A549 (cell line): ENCODE results near the gene PPL.

Experiments
- RAD21 ChIP-seq, 2 experiments: fragments of >200 bp in 1 of 2; sonication (Bioruptor Twin) in 1 of 2; formaldehyde crosslinking in 1 of 2; IDR thresholded peaks in 1 of 2; conservative IDR thresholded peaks in 1 of 2; 2 replicates in 1 of 2; 3 replicates in 1 of 2; pipeline ENCODE4 v1.6.1; 2012 to 2018; ENCODE audit warnings: inconsistent platforms in 1 of 2
- TF ChIP-seq, protein P1 (sequence below): fragments of >200 bp; sonication (Bioruptor Twin); formaldehyde crosslinking; IDR thresholded peaks from 3 replicates; pipeline ENCODE4 v1.5.1; 2016
- TF ChIP-seq, protein P2 (sequence below): IDR thresholded peaks from 2 replicates; pipeline ENCODE4 v1.6.1; 2012

DNA sequence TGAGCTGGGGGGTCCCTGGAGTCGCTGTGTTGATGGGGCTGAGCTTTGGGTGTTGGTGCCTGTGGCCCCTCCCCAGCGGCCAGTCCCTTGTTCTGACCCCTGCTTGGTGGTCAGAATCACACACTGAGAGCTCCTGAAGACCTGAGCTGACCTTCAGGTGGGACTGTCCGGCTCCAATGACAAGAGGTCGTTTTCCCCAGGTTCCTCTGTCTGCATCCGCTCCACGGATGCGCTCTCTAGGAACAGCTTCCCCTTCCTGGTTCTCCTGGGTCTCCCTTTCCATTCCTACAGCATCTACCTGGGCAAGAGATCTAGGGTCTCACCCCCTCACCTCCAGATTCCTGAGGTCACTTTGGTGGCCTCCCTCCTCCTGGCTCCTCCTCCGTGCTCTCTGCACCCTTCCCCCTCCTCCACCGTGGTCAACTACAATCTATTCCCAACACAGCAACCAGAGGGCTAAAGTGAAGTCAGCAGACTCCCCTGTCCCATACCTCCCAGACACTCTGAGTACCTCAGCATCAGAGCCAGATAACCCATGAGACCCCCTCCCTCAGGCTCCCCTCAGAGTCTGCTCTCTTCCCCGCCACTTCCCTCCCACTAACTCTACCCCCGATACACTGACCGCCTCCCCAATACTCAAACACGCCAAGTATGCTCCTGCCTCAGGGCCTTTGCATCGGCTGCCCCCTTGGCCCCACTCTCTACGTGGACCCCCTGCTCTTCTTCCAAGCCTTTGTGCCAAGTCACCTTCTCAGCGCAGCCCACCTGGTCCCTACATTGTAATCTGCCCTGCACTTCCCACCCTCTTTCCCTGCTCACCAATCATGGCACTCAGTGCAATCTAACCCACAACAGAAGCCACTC is 12.2 kb upstream of the PPL start:
- TF ChIP-seq, protein P1, sequence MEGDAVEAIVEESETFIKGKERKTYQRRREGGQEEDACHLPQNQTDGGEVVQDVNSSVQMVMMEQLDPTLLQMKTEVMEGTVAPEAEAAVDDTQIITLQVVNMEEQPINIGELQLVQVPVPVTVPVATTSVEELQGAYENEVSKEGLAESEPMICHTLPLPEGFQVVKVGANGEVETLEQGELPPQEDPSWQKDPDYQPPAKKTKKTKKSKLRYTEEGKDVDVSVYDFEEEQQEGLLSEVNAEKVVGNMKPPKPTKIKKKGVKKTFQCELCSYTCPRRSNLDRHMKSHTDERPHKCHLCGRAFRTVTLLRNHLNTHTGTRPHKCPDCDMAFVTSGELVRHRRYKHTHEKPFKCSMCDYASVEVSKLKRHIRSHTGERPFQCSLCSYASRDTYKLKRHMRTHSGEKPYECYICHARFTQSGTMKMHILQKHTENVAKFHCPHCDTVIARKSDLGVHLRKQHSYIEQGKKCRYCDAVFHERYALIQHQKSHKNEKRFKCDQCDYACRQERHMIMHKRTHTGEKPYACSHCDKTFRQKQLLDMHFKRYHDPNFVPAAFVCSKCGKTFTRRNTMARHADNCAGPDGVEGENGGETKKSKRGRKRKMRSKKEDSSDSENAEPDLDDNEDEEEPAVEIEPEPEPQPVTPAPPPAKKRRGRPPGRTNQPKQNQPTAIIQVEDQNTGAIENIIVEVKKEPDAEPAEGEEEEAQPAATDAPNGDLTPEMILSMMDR = no peak
- TF ChIP-seq, protein P2, sequence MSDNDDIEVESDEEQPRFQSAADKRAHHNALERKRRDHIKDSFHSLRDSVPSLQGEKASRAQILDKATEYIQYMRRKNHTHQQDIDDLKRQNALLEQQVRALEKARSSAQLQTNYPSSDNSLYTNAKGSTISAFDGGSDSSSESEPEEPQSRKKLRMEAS = no peak
- no peak for TF ChIP-seq RAD21 (conservative IDR thresholded peaks at IDR 0.05 in 1 of 2, IDR thresholded peaks at IDR 0.05 in 1 of 2)
